Mucosa of descending colon (tissue), 3 donors: ENCODE results near the gene TMEM132E. TPM values are rescaled to one million over a fixed set of nuclear protein-coding genes. Genes with fewer than 3 reads are reported as not detected.

Source experiments
- ATAC-seq: fragments of 200-7000 bp; cut with Tn5 transposase; one replicate; pipeline ENCODE4 v1.9.1; 2020; ENCODE audit warnings: mild to moderate bottlenecking, moderate library complexity
- DNase-seq, 3 donors: peaks; one replicate each; pipeline ENCODE4 v3.0.0-alpha.2; 2020
- H3K36me3 ChIP-seq: fragments of 200-600 bp; one replicate; pipeline ENCODE4 v1.8.0; 2021; ENCODE audit warnings: low read depth, mild to moderate bottlenecking
- H3K4me1 ChIP-seq: fragments of 200-600 bp; one replicate; pipeline ENCODE4 v1.8.0; 2021; ENCODE audit warnings: low read depth, mild to moderate bottlenecking
- H3K4me3 ChIP-seq: fragments of 200-600 bp; one replicate; pipeline ENCODE4 v1.8.0; 2021; ENCODE audit warnings: mild to moderate bottlenecking
- H3K9me3 ChIP-seq: fragments of 200-600 bp; one replicate; pipeline ENCODE4 v1.8.0; 2021; ENCODE audit warnings: mild to moderate bottlenecking
- intact Hi-C, 2 donors: fragments of 100-400 bp; cut with DNase I in 1 of 2; cut with micrococcal nuclease in 1 of 2; formaldehyde crosslinking; loops; one replicate each; pipeline versions ENCODE4 v1.11.0 to v1.11.1; 2022; cut with DNase I, micrococcal nuclease
- total RNA-seq, 3 donors: library from RNA; stranded (reverse); fragmentation: NEBNext Ultra II Directional in 2 of 3; extraction: Animal tissue kit (Norgen Biotek cat#: 25700) in 2 of 3; gene quantifications; one replicate each; pipeline versions ENCODE4 v1.2.1 to v1.2.4, GENCODE V29; 2021 to 2023
- TF ChIP-seq, protein P1 (sequence below): fragments of 200-600 bp; IDR thresholded peaks from one replicate; pipeline ENCODE4 v1.8.0; 2022; ENCODE audit warnings: antibody characterized with exemption, mild to moderate bottlenecking
- donor health status: DM: no; HTN: no; CAD: no; lungs with moderate emphysema.
- donor health status: DM: no; HTN: no; CAD: no.
- donor health status: DM: no; HTN: yes; CAD: no.

The TMEM132E gene
- total RNA-seq, 3 donors from 2014 or later, result 0.10 to 0.13 TPM; not detected in 1

- DNase-seq (no peak), ATAC-seq (no peak)
- intact Hi-C loops, result no loop called here
Observed at GRCh38 chr17:34596920-34597319, 17.5 kb downstream of the TMEM132E start.

GRCh38 chr17:34598161-34598776 is 18.9 kb downstream of the TMEM132E start:
- Histone ChIP-seq H3K4me1 (no peaks in the 10 kb centered on the region), H3K9me3 (no peaks in the 10 kb centered on the region), H3K36me3 (no peaks in the 10 kb centered on the region), H3K4me3 (no peak overlapping the region)
- TF ChIP-seq, protein P1, sequence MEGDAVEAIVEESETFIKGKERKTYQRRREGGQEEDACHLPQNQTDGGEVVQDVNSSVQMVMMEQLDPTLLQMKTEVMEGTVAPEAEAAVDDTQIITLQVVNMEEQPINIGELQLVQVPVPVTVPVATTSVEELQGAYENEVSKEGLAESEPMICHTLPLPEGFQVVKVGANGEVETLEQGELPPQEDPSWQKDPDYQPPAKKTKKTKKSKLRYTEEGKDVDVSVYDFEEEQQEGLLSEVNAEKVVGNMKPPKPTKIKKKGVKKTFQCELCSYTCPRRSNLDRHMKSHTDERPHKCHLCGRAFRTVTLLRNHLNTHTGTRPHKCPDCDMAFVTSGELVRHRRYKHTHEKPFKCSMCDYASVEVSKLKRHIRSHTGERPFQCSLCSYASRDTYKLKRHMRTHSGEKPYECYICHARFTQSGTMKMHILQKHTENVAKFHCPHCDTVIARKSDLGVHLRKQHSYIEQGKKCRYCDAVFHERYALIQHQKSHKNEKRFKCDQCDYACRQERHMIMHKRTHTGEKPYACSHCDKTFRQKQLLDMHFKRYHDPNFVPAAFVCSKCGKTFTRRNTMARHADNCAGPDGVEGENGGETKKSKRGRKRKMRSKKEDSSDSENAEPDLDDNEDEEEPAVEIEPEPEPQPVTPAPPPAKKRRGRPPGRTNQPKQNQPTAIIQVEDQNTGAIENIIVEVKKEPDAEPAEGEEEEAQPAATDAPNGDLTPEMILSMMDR, result no peak
- intact Hi-C loops, result no loop called here
- ATAC-seq (no peak), DNase-seq (no peak)

More at GRCh38 chr17:34596920-34597319, 17.5 kb downstream of the TMEM132E start:
- Histone ChIP-seq H3K4me1 (no peaks in the 10 kb centered on the region), H3K4me3 (no peak overlapping the region), H3K9me3 (no peaks in the 10 kb centered on the region), H3K36me3 (no peaks in the 10 kb centered on the region)
- TF ChIP-seq, protein P1, result no peak

DNA sequence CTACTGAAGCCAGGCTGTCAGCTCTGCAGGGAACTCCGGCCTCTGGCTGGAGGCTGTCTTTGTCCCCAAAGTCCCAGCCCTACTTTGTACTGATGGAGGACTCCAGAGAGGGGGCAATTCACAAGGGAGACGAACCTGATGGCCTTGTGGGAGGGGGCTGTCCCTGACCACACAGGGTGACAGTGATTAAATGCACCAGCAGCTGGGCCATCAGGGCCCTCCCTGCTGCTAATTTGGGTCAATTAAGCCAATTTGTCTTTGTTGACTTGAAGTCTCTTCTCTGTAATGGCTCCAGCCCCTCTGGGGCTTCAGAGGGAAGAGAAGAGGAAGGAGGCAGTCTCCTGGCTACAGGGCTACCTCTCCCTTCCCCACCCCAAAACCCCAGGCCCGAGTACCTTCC is 22.0 kb downstream of the TMEM132E start:
- ATAC-seq, result no peak
- no peaks in the 10 kb centered on the region for H3K36me3 ChIP-seq
- H3K4me3 ChIP-seq, result no peak overlapping the region
- no peaks in the 10 kb centered on the region for H3K4me1 ChIP-seq
- TF ChIP-seq, protein P1, result no peak
- intact Hi-C loops, result no loop called here
- H3K9me3 ChIP-seq, result no peaks in the 10 kb centered on the region
- no peak for DNase-seq

- ATAC-seq (no peak), DNase-seq (no peak)
- Histone ChIP-seq H3K4me1 (no peaks in the 10 kb centered on the region), H3K9me3 (no peaks in the 10 kb centered on the region), H3K36me3 (no peaks in the 10 kb centered on the region), H3K4me3 (no peak overlapping the region)
- TF ChIP-seq, protein P1, result no peak
- intact Hi-C loops, result no loop called here
Observed at GRCh38 chr17:34603974-34604373, 24.6 kb downstream of the TMEM132E start.

DNA sequence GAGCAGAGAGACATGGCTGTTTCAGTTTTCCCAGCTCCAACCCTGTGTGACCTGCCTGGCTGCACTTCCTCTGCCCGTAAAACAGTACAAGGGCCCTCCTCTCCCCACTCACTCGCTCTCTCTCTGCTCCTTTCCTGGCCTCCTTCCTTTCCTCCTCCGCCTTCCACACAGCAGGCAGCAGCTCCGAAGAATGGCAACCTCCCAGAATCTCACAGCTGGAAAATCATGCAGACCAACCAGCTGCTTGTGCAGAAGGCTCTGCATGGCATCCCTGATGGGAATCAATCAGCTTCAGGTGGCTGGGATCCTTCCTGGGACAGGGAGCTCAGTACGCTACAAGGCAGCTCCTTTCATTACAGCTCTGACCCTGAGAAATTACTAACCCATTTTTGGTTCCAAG is 27.4 kb downstream of the TMEM132E start:
- Histone ChIP-seq H3K36me3 (no peaks in the 10 kb centered on the region), H3K4me3 (no peak overlapping the region), H3K4me1 (no peaks in the 10 kb centered on the region), H3K9me3 (no peaks in the 10 kb centered on the region)
- ATAC-seq, result no peak
- intact Hi-C loops, result no loop called here
- DNase-seq, result peak in 1 of 3 donors; percentile 3
- TF ChIP-seq, protein P1, result no peak

GRCh38 chr17:34607917-34608316 is 28.5 kb downstream of the TMEM132E start:
- no peaks in the 10 kb centered on the region for H3K4me1 ChIP-seq
- intact Hi-C loops, result no loop called here
- DNase-seq (no peak), ATAC-seq (no peak)
- no peaks in the 10 kb centered on the region for H3K9me3 ChIP-seq
- no peaks in the 10 kb centered on the region for H3K36me3 ChIP-seq
- H3K4me3 ChIP-seq, result no peak overlapping the region
- TF ChIP-seq, protein P1, result no peak
